ENCODE results near the gene CRYL1. TPM values are rescaled to one million over a fixed set of nuclear protein-coding genes. Genes with fewer than 3 reads are reported as not detected.
A peak's percentile ranks its signal among the peaks of the same experiment; 100 is the strongest.

CRYL1 gene
- total RNA-seq, 2 experiments from 2014 or later, result 17.5 to 18.2 TPM

DNA sequence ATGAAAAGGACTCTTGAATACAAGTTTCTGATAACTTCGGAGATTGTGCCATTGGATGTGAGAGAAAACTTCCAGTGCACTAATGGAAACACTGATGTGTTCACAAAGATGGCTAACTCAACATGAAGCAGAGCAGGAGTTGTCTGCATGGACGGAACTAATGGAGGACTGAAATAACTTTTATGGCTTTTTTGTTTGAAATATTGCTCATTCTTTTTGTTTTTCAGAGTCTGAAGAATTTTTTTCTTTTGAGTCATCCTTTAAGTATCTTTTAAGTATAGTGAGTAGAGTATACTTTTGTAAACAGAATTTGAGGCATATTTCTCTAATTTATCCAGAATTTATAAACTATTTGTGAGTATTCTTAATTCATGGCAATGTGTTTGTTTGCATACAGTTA is 25.7 kb downstream of the CRYL1 start:
- CTCF ChIA-PET, result interaction anchor here (1.5 kb wide), 1 partner anchor 329 kb away, joined by 6 read pairs; no protein-coding TSS in a partner anchor
- Mint-ChIP-seq H3K9me3 (peaks cover 14% of the 10 kb centered on the region), H3K4me1 (ENCODE audit: low read depth) (no peaks in the 10 kb centered on the region), H3K4me3 (no peak overlapping the region), H3K36me3 (peaks cover 15% of the 10 kb centered on the region), H3K27me3 (no peaks in the 10 kb centered on the region), H3K27ac (no peak overlapping the region)
- intact Hi-C loops (cut with micrococcal nuclease), result loop anchor here (5.0 kb wide), 1 partner anchor 202 kb away; the partner anchor contains the start of gene IL17D
- DNase-seq, result no peak
- POLR2A ChIA-PET, result no interaction called here

DNA sequence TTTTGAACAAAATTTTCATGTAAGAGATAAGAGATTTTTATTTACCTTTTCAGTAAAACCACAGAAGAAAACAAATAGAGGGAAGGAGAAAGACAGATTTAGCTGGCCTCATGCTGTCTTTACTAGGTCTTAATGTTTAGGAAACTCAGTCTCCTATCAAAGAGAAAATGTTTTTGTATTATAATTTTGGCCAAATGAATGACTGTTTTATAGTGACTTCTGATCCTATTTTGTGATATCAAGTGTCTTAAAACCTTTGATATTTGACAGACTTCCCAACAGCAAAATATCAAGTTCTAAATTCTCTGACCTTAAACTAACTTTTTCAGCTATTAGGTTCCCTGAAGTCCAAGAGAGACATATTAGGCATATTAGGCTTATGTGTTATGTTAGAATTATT is 27.0 kb downstream of the CRYL1 start:
- POLR2A ChIA-PET, result no interaction called here
- no peaks in the 10 kb centered on the region for H3K27me3 Mint-ChIP-seq
- peaks cover 14% of the 10 kb centered on the region for H3K9me3 Mint-ChIP-seq

GRCh38 chr13:20498129-20498528 is 27.5 kb downstream of the CRYL1 start:
- no peak for DNase-seq
- Mint-ChIP-seq H3K36me3 (peaks cover 15% of the 10 kb centered on the region), H3K4me1 (ENCODE audit: low read depth) (no peaks in the 10 kb centered on the region), H3K9me3 (peaks cover 14% of the 10 kb centered on the region), H3K4me3 (no peak overlapping the region), H3K27ac (no peak overlapping the region), H3K27me3 (no peaks in the 10 kb centered on the region)
- intact Hi-C loops (cut with micrococcal nuclease), result loop anchor here (5.0 kb wide), 1 partner anchor 204 kb away; the partner anchor contains the start of gene IL17D
- ChIA-PET POLR2A (no interaction called here), CTCF (no interaction called here)

More for the DNA sequence above, 27.0 kb downstream of the CRYL1 start:
- Mint-ChIP-seq H3K4me3 (no peak overlapping the region), H3K36me3 (peaks cover 15% of the 10 kb centered on the region), H3K4me1 (ENCODE audit: low read depth) (no peaks in the 10 kb centered on the region), H3K27ac (no peak overlapping the region)
- CTCF ChIA-PET, result interaction anchor here (1.5 kb wide), 1 partner anchor 330 kb away, joined by 6 read pairs; no protein-coding TSS in a partner anchor
- no peak for DNase-seq
- intact Hi-C loops (cut with micrococcal nuclease), result loop anchor here (5.0 kb wide), 1 partner anchor 204 kb away; the partner anchor contains the start of gene IL17D

DNA sequence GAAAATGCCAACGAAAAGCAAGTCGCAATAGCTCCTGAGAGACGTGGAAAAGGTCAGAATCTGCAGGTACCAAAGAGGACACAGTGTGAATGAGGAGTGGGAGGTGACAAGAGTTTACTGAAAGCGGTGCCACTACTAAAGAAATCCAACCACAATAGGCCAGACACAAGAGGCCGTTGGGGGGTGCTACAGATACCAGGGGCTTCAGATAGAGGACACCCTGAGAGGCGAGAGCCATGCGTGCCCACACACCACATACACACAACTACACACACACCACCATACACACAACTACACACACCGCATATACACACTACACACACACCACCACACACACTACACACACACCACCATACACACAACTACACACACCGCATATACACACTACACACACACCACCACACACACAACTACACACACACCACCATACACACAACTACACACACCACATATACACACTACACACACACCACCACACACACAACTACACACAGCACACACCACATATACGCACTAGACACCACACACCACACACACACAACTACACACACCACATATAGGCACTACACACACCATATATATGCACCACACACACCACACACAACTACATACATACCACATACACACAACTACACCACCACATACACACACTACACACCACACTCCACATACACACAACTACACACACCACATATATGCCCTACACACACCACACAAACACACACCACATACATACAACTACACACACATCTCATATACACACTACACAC is 28.5 kb downstream of the CRYL1 start:
- intact Hi-C loops (cut with micrococcal nuclease), result loop anchor here (5.0 kb wide), 1 partner anchor 205 kb away; the partner anchor contains the start of gene IL17D
- Mint-ChIP-seq H3K36me3 (peaks cover 15% of the 10 kb centered on the region), H3K9me3 (peaks cover 14% of the 10 kb centered on the region), H3K27me3 (no peaks in the 10 kb centered on the region), H3K27ac (no peak overlapping the region), H3K4me1 (ENCODE audit: low read depth) (no peaks in the 10 kb centered on the region), H3K4me3 (no peak overlapping the region)
- ChIA-PET CTCF (interaction anchor here (3.2 to 5.6 kb wide), 2 partner anchors 332 to 428 kb away, joined by 25 to 52 read pairs; no protein-coding TSS in a partner anchor), POLR2A (no interaction called here)
- no peak for DNase-seq

GRCh38 chr13:20495087-20496023 is 30.3 kb downstream of the CRYL1 start:
- CTCF ChIA-PET, result interaction anchor here (0.6 to 9.0 kb wide), 20 partner anchors 13 to 430 kb away, joined by 3 to 52 read pairs (median 4); partner anchors contain the start of gene IL17D
- peaks cover 5% of the 10 kb centered on the region for H3K36me3 Mint-ChIP-seq
- H3K27me3 Mint-ChIP-seq, result no peaks in the 10 kb centered on the region
- POLR2A ChIA-PET, result interaction anchor here (0.9 kb wide), 1 partner anchor 333 kb away, joined by 3 read pairs; no protein-coding TSS in a partner anchor
- peaks cover 7% of the 10 kb centered on the region for H3K9me3 Mint-ChIP-seq
- H3K4me3 Mint-ChIP-seq, result no peak overlapping the region
- H3K27ac Mint-ChIP-seq, result no peak overlapping the region
- peak; percentile 66 for DNase-seq
- intact Hi-C loops (cut with micrococcal nuclease), result loop anchor here (1.0 to 5.0 kb wide), 4 partner anchors 31 to 430 kb away; partner anchors contain the start of gene IL17D
- H3K4me1 Mint-ChIP-seq (ENCODE audit: low read depth), result no peaks in the 10 kb centered on the region

- DNase-seq, result no peak
- peaks cover under 1% of the 10 kb centered on the region for H3K36me3 Mint-ChIP-seq
- no peaks in the 10 kb centered on the region for H3K4me1 Mint-ChIP-seq (ENCODE audit: low read depth)
- peaks cover under 1% of the 10 kb centered on the region for H3K9me3 Mint-ChIP-seq
- intact Hi-C loops (cut with micrococcal nuclease), result loop anchor here (1.0 to 5.0 kb wide), 4 partner anchors 32 to 431 kb away; partner anchors contain the start of gene IL17D
- no peak overlapping the region for H3K27ac Mint-ChIP-seq
- CTCF ChIA-PET, result interaction anchor here (0.6 to 9.0 kb wide), 14 partner anchors 83 to 430 kb away, joined by 3 to 52 read pairs (median 4); partner anchors contain the start of gene IL17D
- H3K27me3 Mint-ChIP-seq, result no peaks in the 10 kb centered on the region
- H3K4me3 Mint-ChIP-seq, result no peak overlapping the region
- POLR2A ChIA-PET, result no interaction called here
Measured at GRCh38 chr13:20494656-20495055, 31.0 kb downstream of the CRYL1 start.

GRCh38 chr13:20492641-20493040 is 33.0 kb downstream of the CRYL1 start:
- ChIA-PET POLR2A (no interaction called here), CTCF (interaction anchor here (0.6 to 9.0 kb wide), 10 partner anchors 11 to 432 kb away, joined by 3 to 52 read pairs (median 4); partner anchors contain the start of gene IL17D)
- Mint-ChIP-seq H3K36me3 (peaks cover 2% of the 10 kb centered on the region), H3K4me1 (ENCODE audit: low read depth) (no peaks in the 10 kb centered on the region), H3K27me3 (no peaks in the 10 kb centered on the region), H3K9me3 (no peaks in the 10 kb centered on the region), H3K27ac (no peak overlapping the region), H3K4me3 (no peak overlapping the region)
- DNase-seq, result no peak
- intact Hi-C loops (cut with micrococcal nuclease), result no loop called here

DNA sequence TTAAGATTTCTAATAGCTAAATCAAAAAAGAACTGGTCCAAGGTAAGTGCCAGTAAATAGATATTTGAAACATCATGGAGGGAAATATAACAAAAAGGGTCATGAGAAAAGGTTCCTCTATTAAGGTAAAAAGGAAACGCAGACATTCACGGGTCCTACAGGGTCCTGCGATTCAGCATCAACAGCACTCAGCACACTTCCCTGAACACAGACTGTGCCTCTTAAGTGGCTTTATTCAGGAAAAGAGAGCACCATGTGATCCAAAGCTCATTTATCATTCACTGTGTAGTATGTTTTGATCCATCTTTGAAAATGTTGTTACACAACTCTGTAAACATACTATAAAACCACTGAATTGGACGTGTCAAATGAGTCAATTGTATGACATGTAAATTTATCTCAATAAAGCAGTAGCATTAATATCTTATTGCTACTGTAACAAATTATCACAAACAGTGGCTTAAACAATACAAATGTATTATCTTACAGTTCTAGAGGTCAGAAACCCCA is 33.7 kb downstream of the CRYL1 start:
- H3K4me3 Mint-ChIP-seq, result no peak overlapping the region
- H3K27ac Mint-ChIP-seq, result no peak overlapping the region
- peaks cover 2% of the 10 kb centered on the region for H3K36me3 Mint-ChIP-seq
- H3K9me3 Mint-ChIP-seq, result no peaks in the 10 kb centered on the region
- no peaks in the 10 kb centered on the region for H3K27me3 Mint-ChIP-seq
- POLR2A ChIA-PET, result no interaction called here
- CTCF ChIA-PET, result interaction anchor here (0.6 to 9.0 kb wide), 7 partner anchors 212 to 433 kb away, joined by 3 to 52 read pairs (median 6); partner anchors contain the start of gene IL17D
- no peak for DNase-seq
- H3K4me1 Mint-ChIP-seq (ENCODE audit: low read depth), result no peaks in the 10 kb centered on the region
- intact Hi-C loops (cut with micrococcal nuclease), result no loop called here

GRCh38 chr13:20489185-20489820 is 36.4 kb downstream of the CRYL1 start:
- no peak overlapping the region for H3K4me3 Mint-ChIP-seq
- H3K9me3 Mint-ChIP-seq, result no peaks in the 10 kb centered on the region
- DNase-seq, result no peak
- ChIA-PET POLR2A (no interaction called here), CTCF (interaction anchor here (0.8 to 9.0 kb wide), 3 partner anchors 293 to 436 kb away, joined by 4 to 47 read pairs (median 5); no protein-coding TSS in a partner anchor)
- intact Hi-C loops (cut with micrococcal nuclease), result no loop called here
- no peak overlapping the region for H3K27ac Mint-ChIP-seq
- H3K27me3 Mint-ChIP-seq, result no peaks in the 10 kb centered on the region
- H3K36me3 Mint-ChIP-seq, result peaks cover 6% of the 10 kb centered on the region
- peaks cover 3% of the 10 kb centered on the region for H3K4me1 Mint-ChIP-seq (ENCODE audit: low read depth)

DNA sequence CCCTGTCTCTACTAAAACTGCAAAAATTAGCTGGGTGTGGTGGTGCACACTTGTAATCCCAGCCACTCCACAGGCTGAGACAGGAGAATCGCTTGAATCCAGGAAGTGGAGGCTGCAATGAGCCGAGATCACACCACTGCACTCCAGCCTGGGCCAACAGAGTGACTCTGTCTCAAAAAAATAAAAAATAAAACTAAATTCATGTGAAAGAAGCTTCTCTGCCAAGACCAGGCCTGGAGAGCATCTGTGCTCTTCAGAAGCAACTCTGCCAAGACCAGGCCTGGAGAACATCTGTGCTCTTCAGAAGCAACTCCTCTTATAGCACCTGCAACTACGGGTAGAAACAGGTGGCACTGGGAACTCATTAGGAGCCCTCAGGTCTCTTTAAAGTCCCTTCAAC is 37.7 kb downstream of the CRYL1 start:
- POLR2A ChIA-PET, result no interaction called here
- no peak overlapping the region for H3K27ac Mint-ChIP-seq
- H3K4me1 Mint-ChIP-seq (ENCODE audit: low read depth), result peaks cover 3% of the 10 kb centered on the region
- DNase-seq, result no peak
- H3K36me3 Mint-ChIP-seq, result peaks cover 6% of the 10 kb centered on the region
- H3K27me3 Mint-ChIP-seq, result no peaks in the 10 kb centered on the region
- no peaks in the 10 kb centered on the region for H3K9me3 Mint-ChIP-seq
- CTCF ChIA-PET, result interaction anchor here (0.7 to 9.0 kb wide), 2 partner anchors 292 to 329 kb away, joined by 3 to 47 read pairs; no protein-coding TSS in a partner anchor
- intact Hi-C loops (cut with micrococcal nuclease), result no loop called here
- H3K4me3 Mint-ChIP-seq, result no peak overlapping the region

GRCh38 chr13:20482787-20483186 is 42.9 kb downstream of the CRYL1 start:
- ChIA-PET POLR2A (no interaction called here), CTCF (no interaction called here)
- Mint-ChIP-seq H3K27me3 (no peaks in the 10 kb centered on the region), H3K36me3 (peaks cover 4% of the 10 kb centered on the region), H3K4me1 (ENCODE audit: low read depth) (peaks cover 8% of the 10 kb centered on the region), H3K27ac (no peak overlapping the region), H3K9me3 (no peaks in the 10 kb centered on the region), H3K4me3 (no peak overlapping the region)
- intact Hi-C loops (cut with micrococcal nuclease), result no loop called here
- DNase-seq, result no peak
